Naive thymus-derived CD4-positive, alpha-beta T cell (primary cell): ENCODE data around the gene ZNF850. TPM values are rescaled to one million over a fixed set of nuclear protein-coding genes. Genes with fewer than 3 reads are reported as not detected.

Experiments
- ATAC-seq: fragments of 150-1000 bp; cut with Tn5 transposase; 2 replicates; pipeline ENCODE4 v1.10.0; 2021; ENCODE audit warnings: mild to moderate bottlenecking, moderate library complexity
- CTCF ChIA-PET: fragments of 350-600 bp; sonication (Branson Sonifier 250); formaldehyde crosslinking; loops from one replicate; lab custom pipeline; 2021; ENCODE audit warnings: antibody characterized with exemption; lab: Charles Lee
- POLR2A ChIA-PET: fragments of 350-600 bp; sonication (Branson Sonifier 250); formaldehyde crosslinking; loops from one replicate; lab custom pipeline; 2021; ENCODE audit warnings: antibody characterized with exemption, inconsistent platforms; lab: Charles Lee
- DNase-seq, 9 donors: peaks; one replicate each; pipeline versions ENCODE4 v3.0.0 to v3.0.0-alpha.2; 2020 to 2022; ENCODE audit warnings: mixed read lengths in 1 of 9
- H3K27ac ChIP-seq: one replicate; pipeline ENCODE4 v1.7.0; 2013; ENCODE audit warnings: mild to moderate bottlenecking, low read depth, low read length, moderate library complexity
- H3K27me3 ChIP-seq, 2 donors: one replicate each; pipeline ENCODE4 v1.7.0; 2013; ENCODE audit warnings: low read length in 2 of 2, mild to moderate bottlenecking in 2 of 2, moderate library complexity in 2 of 2; ENCODE audit not compliant: control insufficient read depth in 2 of 2, insufficient read depth in 2 of 2
- H3K36me3 ChIP-seq, 3 experiments: 1 replicate in 2 of 3; 2 replicates in 1 of 3; pipeline ENCODE4 v1.7.0; 2013; ENCODE audit warnings: low read length in 3 of 3, mild to moderate bottlenecking in 3 of 3, moderate library complexity in 1 of 3; ENCODE audit not compliant: insufficient read depth in 3 of 3, control insufficient read depth in 2 of 3
- H3K4me1 ChIP-seq, 2 donors: one replicate each; pipeline ENCODE4 v1.7.0; 2013; ENCODE audit warnings: low read length in 2 of 2, mild to moderate bottlenecking in 2 of 2, moderate library complexity in 1 of 2; ENCODE audit not compliant: control insufficient read depth in 2 of 2, insufficient read depth in 2 of 2
- H3K4me3 ChIP-seq: 2 replicates; pipeline ENCODE4 v1.7.0; 2013; ENCODE audit warnings: mild to moderate bottlenecking, low read length
- H3K9me3 ChIP-seq, 3 experiments: 1 replicate in 2 of 3; 2 replicates in 1 of 3; pipeline ENCODE4 v1.7.0; 2013; ENCODE audit warnings: low read length in 3 of 3; ENCODE audit not compliant: control insufficient read depth in 2 of 3
- H3K27ac Mint-ChIP-seq, 9 donors: one replicate each; pipeline ENCODE4 v1.8.0; 2020 to 2022; ENCODE audit warnings: mixed read lengths in 9 of 9, mild to moderate bottlenecking in 8 of 9, moderate library complexity in 5 of 9, inconsistent platforms in 2 of 9
- H3K27me3 Mint-ChIP-seq, 5 donors: one replicate each; pipeline ENCODE4 v1.8.0; 2021 to 2022; ENCODE audit warnings: mixed read lengths in 5 of 5, mild to moderate bottlenecking in 1 of 5
- H3K36me3 Mint-ChIP-seq, 5 donors: one replicate each; pipeline ENCODE4 v1.8.0; 2020 to 2022; ENCODE audit warnings: mixed read lengths in 5 of 5, mild to moderate bottlenecking in 3 of 5, inconsistent platforms in 1 of 5
- H3K4me1 Mint-ChIP-seq, 7 donors: one replicate each; pipeline ENCODE4 v1.8.0; 2020 to 2022; ENCODE audit warnings: mixed read lengths in 7 of 7, mild to moderate bottlenecking in 3 of 7, inconsistent platforms in 1 of 7
- H3K4me3 Mint-ChIP-seq, 10 donors: one replicate each; pipeline ENCODE4 v1.8.0; 2020 to 2022; ENCODE audit warnings: mild to moderate bottlenecking in 10 of 10, mixed read lengths in 10 of 10, moderate library complexity in 6 of 10, inconsistent platforms in 2 of 10
- H3K9me3 Mint-ChIP-seq, 11 donors: one replicate each; pipeline ENCODE4 v1.8.0; 2020 to 2022; ENCODE audit warnings: mixed read lengths in 11 of 11, mild to moderate bottlenecking in 4 of 11, inconsistent platforms in 1 of 11, moderate library complexity in 1 of 11
- intact Hi-C, 2 donors: fragments of 100-400 bp; cut with micrococcal nuclease; formaldehyde crosslinking; loops; one replicate each; pipeline ENCODE4 v1.15.1; 2023
- polyA plus RNA-seq, 2 donors: library from polyadenylated mRNA; unstranded; fragments of 300-500 nt; fragmentation: Illumina TruSeq; gene quantifications; one replicate each; pipeline ENCODE4 v1.2.3, GENCODE V29; 2021
- total RNA-seq, 6 experiments: library from RNA in 5 of 6; stranded (reverse) in 5 of 6; gene quantifications; 1 replicate in 5 of 6; 2 replicates in 1 of 6; pipeline ENCODE4 v1.2.3 and lab custom pipeline; 2021 to 2026

The ZNF850 gene
- total RNA-seq = 1 to 10 TPM; 1.9 to 4.8 (median 4.3) TPM
- polyA plus RNA-seq = under 1 TPM; 0.46 to 0.99 TPM
- total RNA-seq (lab: John Stamatoyannopoulos, UW) = 12.2 reads per million, percentile 40 among the genes with 10 or more reads in this experiment

DNA sequence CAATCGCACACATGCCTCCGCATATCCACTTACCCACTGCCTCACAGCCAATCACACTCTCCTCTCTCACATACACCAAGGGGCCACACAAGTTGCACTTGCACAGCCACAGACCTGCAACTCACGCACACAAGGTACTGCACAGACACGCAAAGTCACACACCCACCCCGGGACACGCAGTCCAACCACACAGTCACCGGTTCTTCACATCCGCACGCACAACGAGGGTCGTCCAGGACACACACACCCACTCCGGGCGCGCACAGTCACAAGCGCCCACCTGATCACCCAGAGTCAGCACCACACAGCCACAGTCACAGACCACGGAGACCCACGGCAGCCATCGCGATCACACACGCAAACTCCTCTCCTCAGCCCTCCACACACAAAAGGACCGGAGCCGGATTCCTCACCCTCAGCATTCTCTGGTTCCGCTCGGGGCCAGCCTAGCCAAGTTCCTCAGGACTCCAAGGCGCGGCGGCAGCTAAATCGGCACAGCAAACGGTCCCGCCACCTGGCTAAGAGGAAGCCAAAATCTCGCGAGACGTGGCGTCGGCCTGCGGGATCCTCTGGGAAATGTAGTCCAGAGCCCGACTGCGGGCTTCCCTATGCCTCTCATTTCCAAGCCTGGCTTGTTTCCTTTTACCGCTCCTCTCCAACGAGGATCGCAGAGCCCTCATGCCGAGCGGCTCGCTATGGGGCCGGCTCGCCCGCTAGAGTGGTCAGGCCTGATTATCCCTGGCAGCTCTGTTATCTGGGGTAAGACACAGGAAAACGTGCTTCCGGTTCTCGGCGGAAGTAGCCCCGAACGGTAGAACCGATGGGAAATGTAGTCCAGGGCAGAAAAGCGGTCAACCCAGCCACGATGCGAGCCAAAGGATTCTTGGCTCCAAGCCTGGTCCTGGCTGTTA, at the start of gene ZNF850:
TSS of gene ZNF850 (minus strand) at position 497 of the 912 bp plus-strand sequence. CDS start 10,201 bp downstream, outside the sequence.
- Histone ChIP-seq H3K27ac (peak within 1 kb of the TSS; percentile 87), H3K27me3 (no peaks in the 10 kb centered on the region), H3K36me3 (no peaks in the 10 kb centered on the region), H3K9me3 (peaks cover 0 to 8% (median 0%) of the 10 kb centered on the region in 3 experiments), H3K4me1 (peaks cover 12 to 15% of the 10 kb centered on the region in 2 donors), H3K4me3 (peak within 1 kb of the TSS; percentile 97)
- ATAC-seq = peak; percentile 94
- intact Hi-C loops = loop anchor here (1.0 to 10.0 kb wide), 32 partner anchors 25 to 882 kb away; partner anchors contain the start of genes CAPNS1 (in 2 of the 2), ZFP14 (in 2 of the 2), ZNF260 (in 2 of the 2) and ZNF345 (in 2 of the 2)
- ChIA-PET POLR2A (interaction anchor here (0.6 to 1.7 kb wide), 9 partner anchors 25 to 822 kb away, joined by 3 to 8 read pairs (median 4); partner anchors contain the start of genes ZNF260, ZNF345, ZNF382 and ZNF540), CTCF (no interaction called here)
- Mint-ChIP-seq H3K27ac (peak within 1 kb of the TSS; percentile 82 to 98 (median 92)), H3K27me3 (no peaks in the 10 kb centered on the region), H3K9me3 (peaks cover 6 to 81% (median 26%) of the 10 kb centered on the region in 11 donors), H3K36me3 (peaks cover 7 to 32% (median 16%) of the 10 kb centered on the region in 5 donors), H3K4me1 (peaks cover 21 to 26% (median 24%) of the 10 kb centered on the region in 7 donors), H3K4me3 (peak within 1 kb of the TSS; percentile 88 to 98 (median 96))
- DNase-seq = peak; percentile 88 to 97 (median 94)

GRCh38 chr19:36821758-36822157, 49.2 kb upstream of the ZNF850 start:
- no peaks in the 10 kb centered on the region for H3K4me1 ChIP-seq
- peaks cover 51 to 82% (median 73%) of the 10 kb centered on the region in 5 donors for H3K36me3 Mint-ChIP-seq
- H3K27me3 Mint-ChIP-seq = no peaks in the 10 kb centered on the region
- H3K27me3 ChIP-seq = no peaks in the 10 kb centered on the region
- no peak overlapping the region for H3K27ac Mint-ChIP-seq
- H3K9me3 ChIP-seq = peaks cover 26 to 91% (median 46%) of the 10 kb centered on the region in 3 experiments
- POLR2A ChIA-PET = interaction anchor here (1.4 kb wide), 1 partner anchor 16 kb away, joined by 3 read pairs; the partner anchor contains the start of gene ZNF790
- no peaks in the 10 kb centered on the region for H3K4me1 Mint-ChIP-seq
- H3K4me3 ChIP-seq = no peak overlapping the region
- H3K27ac ChIP-seq = no peak overlapping the region
- no peak for DNase-seq
- H3K9me3 Mint-ChIP-seq = peaks cover 3 to 99% (median 71%) of the 10 kb centered on the region in 11 donors
- no peak overlapping the region for H3K4me3 Mint-ChIP-seq
- no peak for ATAC-seq
- CTCF ChIA-PET = no interaction called here
- intact Hi-C loops = no loop called here
- peaks cover 4 to 71% (median 32%) of the 10 kb centered on the region in 3 experiments for H3K36me3 ChIP-seq

- peaks cover 31 to 76% (median 53%) of the 10 kb centered on the region in 5 donors for H3K36me3 Mint-ChIP-seq
- H3K4me3 Mint-ChIP-seq = no peak overlapping the region
- H3K27ac Mint-ChIP-seq = no peak overlapping the region
- H3K36me3 ChIP-seq = peaks cover 4 to 64% (median 23%) of the 10 kb centered on the region in 3 experiments
- DNase-seq = no peak
- no peak for ATAC-seq
- POLR2A ChIA-PET = no interaction called here
- H3K4me3 ChIP-seq = peak overlapping the region; percentile 12
- H3K4me1 Mint-ChIP-seq = no peaks in the 10 kb centered on the region
- intact Hi-C loops = no loop called here
- no peaks in the 10 kb centered on the region for H3K4me1 ChIP-seq
- peaks cover 0 to 99% (median 69%) of the 10 kb centered on the region in 11 donors for H3K9me3 Mint-ChIP-seq
- H3K27me3 Mint-ChIP-seq = no peaks in the 10 kb centered on the region
- no peak overlapping the region for H3K27ac ChIP-seq
- peaks cover 26 to 96% (median 45%) of the 10 kb centered on the region in 3 experiments for H3K9me3 ChIP-seq
- CTCF ChIA-PET = no interaction called here
- no peaks in the 10 kb centered on the region for H3K27me3 ChIP-seq
Measured at GRCh38 chr19:36819130-36819630, 46.6 kb upstream of the ZNF850 start.

DNA sequence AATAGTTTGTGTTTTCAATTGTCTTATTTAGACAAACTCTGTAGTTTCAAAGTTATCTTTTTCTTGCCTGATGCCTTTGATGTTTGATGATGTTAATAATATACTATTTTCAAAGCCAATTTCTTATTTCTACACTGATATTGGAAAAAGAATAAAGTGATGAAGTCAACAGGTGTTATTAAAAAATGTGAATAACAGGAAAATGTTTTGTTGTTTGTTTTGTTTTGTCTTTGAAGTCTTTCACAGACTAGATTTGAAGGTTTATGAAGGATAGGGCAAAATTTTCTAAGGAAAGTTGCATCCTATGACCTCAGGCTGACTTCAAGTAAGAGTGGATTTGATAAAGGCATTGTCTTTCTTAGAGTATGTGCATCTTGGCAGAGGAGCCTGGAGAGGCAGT, 34.4 kb upstream of the ZNF850 start:
- H3K27me3 ChIP-seq = no peaks in the 10 kb centered on the region
- no peaks in the 10 kb centered on the region for H3K4me1 Mint-ChIP-seq
- intact Hi-C loops = no loop called here
- H3K27ac ChIP-seq = no peak overlapping the region
- H3K4me3 Mint-ChIP-seq = no peak overlapping the region
- ChIA-PET POLR2A (no interaction called here), CTCF (no interaction called here)
- H3K4me1 ChIP-seq = no peaks in the 10 kb centered on the region
- H3K9me3 Mint-ChIP-seq = peaks cover 9 to 95% (median 67%) of the 10 kb centered on the region in 11 donors
- H3K9me3 ChIP-seq = peaks cover 6 to 65% (median 15%) of the 10 kb centered on the region in 3 experiments
- H3K36me3 Mint-ChIP-seq = peaks cover 13 to 72% (median 61%) of the 10 kb centered on the region in 5 donors
- ATAC-seq = no peak
- no peaks in the 10 kb centered on the region for H3K27me3 Mint-ChIP-seq
- no peak overlapping the region for H3K27ac Mint-ChIP-seq
- no peak overlapping the region for H3K4me3 ChIP-seq
- no peak for DNase-seq
- peaks cover 0 to 19% (median 0%) of the 10 kb centered on the region in 3 experiments for H3K36me3 ChIP-seq

DNA sequence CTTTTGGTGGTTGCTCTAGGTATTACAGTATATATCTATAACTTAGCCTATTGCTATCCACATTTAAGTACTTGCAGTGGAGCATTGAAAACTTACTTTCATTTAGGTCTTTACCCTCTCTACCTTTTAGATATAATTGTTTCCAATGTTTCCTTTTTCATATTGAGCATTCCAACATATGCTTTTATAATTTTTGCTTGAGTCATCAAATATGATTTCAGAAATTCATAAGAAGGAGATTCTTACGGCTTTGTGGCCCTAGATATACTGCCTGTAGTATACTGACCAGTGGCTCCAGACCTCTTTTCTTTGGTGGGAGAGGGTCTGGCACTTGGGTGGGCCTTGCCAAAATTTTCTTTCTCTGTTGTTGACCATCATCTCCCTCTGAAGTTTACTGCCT, 32.8 kb upstream of the ZNF850 start:
- Mint-ChIP-seq H3K4me1 (no peaks in the 10 kb centered on the region), H3K27me3 (no peaks in the 10 kb centered on the region), H3K27ac (no peak overlapping the region), H3K9me3 (peaks cover 4 to 95% (median 59%) of the 10 kb centered on the region in 11 donors), H3K4me3 (peak overlapping the region in 1 of 10 donors; percentile 4), H3K36me3 (peaks cover 10 to 67% (median 54%) of the 10 kb centered on the region in 5 donors)
- intact Hi-C loops = no loop called here
- H3K36me3 ChIP-seq = peaks cover 0 to 25% (median 0%) of the 10 kb centered on the region in 3 experiments
- ATAC-seq (no peak), DNase-seq (no peak)
- no peaks in the 10 kb centered on the region for H3K27me3 ChIP-seq
- peaks cover 2 to 56% (median 6%) of the 10 kb centered on the region in 3 experiments for H3K9me3 ChIP-seq
- H3K4me1 ChIP-seq = no peaks in the 10 kb centered on the region
- no peak overlapping the region for H3K27ac ChIP-seq
- POLR2A ChIA-PET = no interaction called here
- CTCF ChIA-PET = no interaction called here
- H3K4me3 ChIP-seq = no peak overlapping the region

GRCh38 chr19:36797786-36798108, 25.1 kb upstream of the ZNF850 start:
- Histone ChIP-seq H3K27me3 (no peaks in the 10 kb centered on the region), H3K4me1 (no peaks in the 10 kb centered on the region), H3K27ac (peak overlapping the region; percentile 79), H3K9me3 (peaks cover 0 to 52% (median 4%) of the 10 kb centered on the region in 3 experiments), H3K4me3 (peak overlapping the region; percentile 100), H3K36me3 (peaks cover 0 to 23% (median 0%) of the 10 kb centered on the region in 3 experiments)
- Mint-ChIP-seq H3K9me3 (peaks cover 4 to 89% (median 47%) of the 10 kb centered on the region in 11 donors), H3K4me1 (peaks cover 0 to 28% (median 15%) of the 10 kb centered on the region in 7 donors), H3K27ac (peak overlapping the region in 8 of 9 donors; percentile 87 to 100 (median 96)), H3K27me3 (no peaks in the 10 kb centered on the region), H3K36me3 (peaks cover 16 to 37% (median 26%) of the 10 kb centered on the region in 5 donors), H3K4me3 (peak overlapping the region; percentile 87 to 99 (median 98))
- CTCF ChIA-PET = no interaction called here
- ATAC-seq = no peak
- POLR2A ChIA-PET = interaction anchor here (1.0 to 1.3 kb wide), 3 partner anchors 25 to 52 kb away, joined by 3 to 4 read pairs (median 4); partner anchors contain the start of gene ZNF850
- intact Hi-C loops = loop anchor here (1.0 to 5.0 kb wide), 9 partner anchors 25 to 800 kb away; partner anchors contain the start of genes ZNF345 (in 2 of the 2), ZNF850 (in 2 of the 2), ZNF260 (in 1 of the 2) and ZNF566 (in 1 of the 2)
- DNase-seq = no peak
